PFSK-1 (cell line): ENCODE results near the gene MAP2K5.

Source experiments
- POLR2AphosphoS5 ChIP-seq: IDR thresholded peaks from 2 replicates; pipeline ENCODE4 v1.6.1; 2012; ENCODE audit warnings: low read depth, mild to moderate bottlenecking, control low read depth, low read length, moderate library complexity
- REST ChIP-seq, 2 experiments: IDR thresholded peaks; 2 replicates each; pipeline versions ENCODE4 v1.6.1 to v1.8.0; 2011 to 2012; ENCODE audit warnings: low read depth in 2 of 2, low read length in 2 of 2, control low read depth in 1 of 2, inconsistent platforms in 1 of 2, mild to moderate bottlenecking in 1 of 2, moderate library complexity in 1 of 2; ENCODE audit not compliant: insufficient read depth in 1 of 2

GRCh38 chr15:67632261-67632660 is 89.8 kb downstream of the MAP2K5 start:
- TF ChIP-seq POLR2AphosphoS5: no peak
- no peak for TF ChIP-seq REST (IDR thresholded peaks at IDR 0.05; ENCODE audit: insufficient read depth in 1 of 2, low read depth in 2 of 2, low read length in 2 of 2)
